GM12873 (cell line): Measurements from ENCODE around the gene HBE1.

Source experiments
- CTCF ChIP-seq: IDR thresholded peaks from 2 replicates; pipeline ENCODE4 v1.5.1; 2012; ENCODE audit warnings: low read depth, mild to moderate bottlenecking, moderate library complexity, low read length, control low read depth; ENCODE audit not compliant: insufficient read depth; ENCODE audit errors: missing control alignments

Gene HBE1

GRCh38 chr11:5283086-5283485 is 13.3 kb upstream of the HBE1 start:
- no peak for TF ChIP-seq CTCF

DNA sequence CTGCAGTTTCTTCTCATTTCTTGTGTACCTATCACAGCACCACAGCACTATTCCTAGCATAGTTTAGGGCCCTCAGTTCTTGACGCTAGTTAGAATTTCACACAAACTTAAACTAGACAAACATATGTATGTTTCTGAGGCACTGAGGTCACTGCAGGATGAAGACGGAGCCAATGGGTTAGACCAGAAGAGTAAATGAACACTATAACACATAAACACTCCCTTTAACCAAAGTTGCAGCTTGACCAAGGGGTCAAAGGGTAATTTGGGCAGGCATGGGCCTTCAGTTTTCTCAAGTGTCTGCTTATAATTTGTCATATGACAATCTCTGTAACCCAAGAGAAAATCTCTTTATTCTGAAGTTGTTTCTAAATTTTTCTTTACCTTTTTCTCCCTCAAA is 12.9 kb upstream of the HBE1 start:
- TF ChIP-seq CTCF = no peak

DNA sequence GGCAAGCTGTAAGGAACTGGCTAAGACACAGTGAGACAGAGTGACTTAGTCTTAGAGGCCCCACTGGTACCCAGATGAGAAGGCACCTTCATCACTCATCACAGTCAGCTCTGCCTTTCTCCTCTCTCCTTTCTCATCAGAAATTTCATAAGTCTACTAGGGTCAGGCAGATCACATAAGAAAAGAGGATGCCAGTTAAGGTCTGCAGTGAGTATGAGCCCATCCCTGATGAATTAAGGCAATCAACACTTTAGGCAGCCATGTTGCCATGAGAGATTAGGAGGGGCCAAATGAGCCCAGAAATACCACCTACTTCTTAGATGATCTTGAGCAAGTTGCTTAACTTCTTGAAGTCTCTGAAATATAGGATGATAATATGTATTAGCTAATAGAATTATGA is 11.9 kb upstream of the HBE1 start:
- TF ChIP-seq CTCF = no peak

- TF ChIP-seq CTCF = no peak
These were observed 10.9 kb upstream of the HBE1 start for GRCh38 chr11:5280582-5281102.

DNA sequence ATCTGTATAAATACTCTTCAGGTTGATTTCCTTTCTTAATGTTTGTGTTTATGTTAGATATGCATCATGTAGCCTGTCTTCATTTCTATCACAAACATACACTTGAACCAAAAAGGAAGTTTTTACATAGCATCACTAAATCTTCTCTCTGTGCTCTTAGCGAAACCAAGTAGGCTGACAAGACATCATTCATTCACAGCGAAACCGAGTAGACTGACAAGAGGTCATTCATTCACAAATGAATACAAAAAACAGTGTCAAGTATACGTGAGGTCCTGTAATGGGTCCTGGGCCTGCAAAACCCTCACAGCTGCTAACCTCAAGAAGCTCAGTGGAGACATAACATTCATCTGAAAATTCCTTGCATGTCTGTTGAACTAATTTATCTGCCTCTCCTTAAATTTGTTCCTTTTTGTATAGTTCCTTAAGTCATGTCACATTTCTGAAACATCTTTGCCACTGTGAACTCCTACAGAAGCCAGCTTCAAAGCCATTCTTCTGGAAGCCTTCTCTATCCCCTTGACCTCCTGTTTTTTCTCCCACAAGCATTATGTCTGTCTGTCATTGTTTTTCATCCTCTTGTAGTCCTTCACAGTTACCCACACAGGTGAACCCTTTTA is 9.8 kb upstream of the HBE1 start:
- TF ChIP-seq CTCF = no peak

DNA sequence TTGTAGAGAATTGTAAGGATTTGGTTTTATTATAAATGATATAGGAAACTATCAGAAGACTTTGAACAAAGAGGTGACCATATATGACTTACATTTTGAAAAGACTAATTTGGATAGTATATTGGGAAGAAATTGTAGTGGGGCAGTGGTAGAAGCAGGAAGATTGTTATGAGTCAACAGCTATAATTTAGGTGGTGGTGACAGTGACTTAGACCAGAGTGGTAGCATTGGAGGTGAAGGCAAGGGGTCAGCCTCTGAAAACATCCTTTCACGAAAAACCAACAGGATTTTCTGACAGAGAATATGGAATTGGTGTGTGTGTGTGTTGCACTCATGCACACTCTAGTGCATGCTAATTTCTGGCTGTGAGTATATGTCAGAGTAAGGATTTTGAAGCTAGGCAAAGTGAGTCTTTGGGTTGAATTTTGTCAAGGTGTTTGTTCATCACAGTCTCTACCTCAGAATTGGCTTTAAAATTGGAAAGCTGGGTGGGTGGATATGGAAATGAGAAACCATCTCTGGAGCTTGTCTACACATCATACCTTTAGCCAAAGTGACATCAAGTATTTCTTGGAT is 8.2 kb upstream of the HBE1 start:
- no peak for TF ChIP-seq CTCF

DNA sequence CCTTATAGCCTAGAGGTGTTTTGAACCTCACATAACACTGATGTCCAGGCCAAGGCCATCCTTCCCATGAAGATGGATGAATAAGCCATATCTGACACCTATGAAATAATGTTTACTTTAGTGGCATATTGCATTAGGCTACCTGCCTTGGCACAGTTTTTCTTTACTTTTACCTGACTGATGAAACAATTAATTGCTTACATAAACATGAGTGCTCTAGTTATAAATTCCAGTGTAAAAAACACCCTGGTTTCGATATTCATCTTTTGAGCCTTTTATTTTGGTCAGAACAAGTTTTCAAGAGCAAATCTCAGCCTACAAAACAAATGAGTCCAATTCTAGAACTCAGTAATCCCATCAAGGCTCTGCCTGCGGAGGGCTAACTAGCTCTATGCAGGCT is 7.0 kb upstream of the HBE1 start:
- no peak for TF ChIP-seq CTCF
